ENCODE measurements around the gene GPR107. TPM values are rescaled to one million over a fixed set of nuclear protein-coding genes. Genes with fewer than 3 reads are reported as not detected.

The GPR107 gene
- total RNA-seq, 1 donor from 2014 or later = 43.8 TPM

GRCh38 chr9:130126721-130127433 is 73.2 kb downstream of the GPR107 start:
- DNase-seq (ENCODE audit: low read depth, low spot score) = no peak
- no peaks in the 10 kb centered on the region for H3K27me3 Mint-ChIP-seq (ENCODE audit: low read depth)
- H3K9me3 Mint-ChIP-seq = no peaks in the 10 kb centered on the region
- no peak overlapping the region for H3K4me3 Mint-ChIP-seq
- H3K27ac Mint-ChIP-seq (ENCODE audit: unreplicated experiment) = peak overlapping the region; percentile 83
- peaks cover 10% of the 10 kb centered on the region for H3K36me3 Mint-ChIP-seq (ENCODE audit: low read depth)
- no peak for TF ChIP-seq CTCF (conservative IDR thresholded peaks at IDR 0.05)
- peaks cover 47% of the 10 kb centered on the region for H3K4me1 Mint-ChIP-seq

- peaks cover 6% of the 10 kb centered on the region for H3K36me3 Mint-ChIP-seq (ENCODE audit: low read depth)
- peak overlapping the region; percentile 96 for H3K27ac Mint-ChIP-seq (ENCODE audit: unreplicated experiment)
- H3K4me1 Mint-ChIP-seq = peaks cover 48% of the 10 kb centered on the region
- no peak for DNase-seq (ENCODE audit: low read depth, low spot score)
- no peaks in the 10 kb centered on the region for H3K9me3 Mint-ChIP-seq
- H3K27me3 Mint-ChIP-seq (ENCODE audit: low read depth) = no peaks in the 10 kb centered on the region
- H3K4me3 Mint-ChIP-seq = peak overlapping the region; percentile 41
- TF ChIP-seq CTCF (conservative IDR thresholded peaks at IDR 0.05) = no peak
Measured at GRCh38 chr9:130128251-130128650, 74.5 kb downstream of the GPR107 start.

- Mint-ChIP-seq H3K27me3 (ENCODE audit: low read depth) (no peaks in the 10 kb centered on the region), H3K36me3 (ENCODE audit: low read depth) (peaks cover 8% of the 10 kb centered on the region), H3K4me3 (peak overlapping the region; percentile 41), H3K9me3 (no peaks in the 10 kb centered on the region), H3K4me1 (peaks cover 54% of the 10 kb centered on the region), H3K27ac (ENCODE audit: unreplicated experiment) (peak overlapping the region; percentile 96)
- DNase-seq (ENCODE audit: low read depth, low spot score) = no peak
- TF ChIP-seq CTCF (conservative IDR thresholded peaks at IDR 0.05) = no peak
Measured at GRCh38 chr9:130128733-130129431, 75.2 kb downstream of the GPR107 start.

GRCh38 chr9:130129432-130130061 is 75.8 kb downstream of the GPR107 start:
- peaks cover 54% of the 10 kb centered on the region for H3K4me1 Mint-ChIP-seq
- H3K4me3 Mint-ChIP-seq = no peak overlapping the region
- TF ChIP-seq CTCF (conservative IDR thresholded peaks at IDR 0.05) = no peak
- no peaks in the 10 kb centered on the region for H3K9me3 Mint-ChIP-seq
- peaks cover 8% of the 10 kb centered on the region for H3K36me3 Mint-ChIP-seq (ENCODE audit: low read depth)
- no peak for DNase-seq (ENCODE audit: low read depth, low spot score)
- peak overlapping the region; percentile 96 for H3K27ac Mint-ChIP-seq (ENCODE audit: unreplicated experiment)
- no peaks in the 10 kb centered on the region for H3K27me3 Mint-ChIP-seq (ENCODE audit: low read depth)

GRCh38 chr9:130132746-130133145 is 79.0 kb downstream of the GPR107 start:
- H3K9me3 Mint-ChIP-seq = no peaks in the 10 kb centered on the region
- peak overlapping the region; percentile 10 for H3K4me3 Mint-ChIP-seq
- DNase-seq (ENCODE audit: low read depth, low spot score) = no peak
- H3K27me3 Mint-ChIP-seq (ENCODE audit: low read depth) = no peaks in the 10 kb centered on the region
- peaks cover 2% of the 10 kb centered on the region for H3K36me3 Mint-ChIP-seq (ENCODE audit: low read depth)
- no peak for TF ChIP-seq CTCF (conservative IDR thresholded peaks at IDR 0.05)
- peak overlapping the region; percentile 91 for H3K27ac Mint-ChIP-seq (ENCODE audit: unreplicated experiment)
- peaks cover 63% of the 10 kb centered on the region for H3K4me1 Mint-ChIP-seq
